ENCODE measurements around the gene TPX2. TPM values are rescaled to one million over a fixed set of nuclear protein-coding genes. Genes with fewer than 3 reads are reported as not detected.

Gene TPX2
- total and polyA plus RNA-seq, 2 donors (not counting 3 experiments of a cell fraction or from before 2014, with no cell fraction given), result 24.8 to 114 TPM

DNA sequence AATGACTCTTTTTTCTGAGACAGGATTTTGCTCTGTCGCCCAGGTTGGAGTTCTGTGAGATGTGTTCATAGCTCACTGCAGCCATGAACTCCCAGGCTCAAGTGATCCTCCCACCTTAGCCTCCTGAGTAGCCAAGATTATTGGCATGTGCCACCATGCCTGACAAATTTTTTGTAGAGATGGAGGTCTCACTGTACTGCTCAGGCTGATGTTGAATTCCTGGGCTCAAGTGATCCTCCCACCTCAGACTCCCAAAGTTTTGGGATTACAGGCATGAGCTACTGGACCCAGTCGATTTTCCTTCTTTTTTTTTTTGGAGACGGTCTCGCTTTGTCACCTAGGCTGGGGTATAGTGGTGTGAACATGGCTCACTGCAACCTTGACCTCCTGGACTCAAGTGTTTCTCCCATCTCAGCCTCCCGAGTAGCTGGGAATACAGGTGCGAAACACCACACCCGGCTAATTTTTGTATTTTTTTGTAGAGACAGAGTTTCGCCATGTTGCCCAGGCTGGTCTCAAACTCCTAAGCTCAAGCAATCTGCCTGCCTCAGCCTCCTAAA lies 40.8 kb upstream of the TPX2 start:
- POLR2A ChIA-PET, result interaction anchor here (0.8 to 1.5 kb wide), 5 partner anchors 15 to 25 kb away, joined by 3 to 11 read pairs (median 4); partner anchors contain the start of gene BCL2L1
- Histone ChIP-seq H3K9me3 (replicated peaks; ENCODE audit: control insufficient read depth, insufficient read depth, low read length) (no peaks in the 10 kb centered on the region), H3K27me3 (ENCODE audit: control insufficient read depth in 2 of 2, insufficient read depth in 2 of 2, low read length in 2 of 2) (no peaks in the 10 kb centered on the region), H3K4me2 (ENCODE audit: insufficient read depth, low read length) (no peak overlapping the region), H3K4me1 (ENCODE audit: control insufficient read depth, extremely low read depth, insufficient read depth, low read length) (peaks cover 52% of the 10 kb centered on the region), H3K27ac (ENCODE audit: insufficient read depth, low read depth, low read length) (peak overlapping the region; percentile 86), H2AFZ (ENCODE audit: low read depth, low read length) (no peak overlapping the region), H3K36me3 (ENCODE audit: control insufficient read depth in 2 of 2, extremely low read depth in 1 of 2, insufficient read depth in 2 of 2, low read length in 2 of 2) (no peaks in the 10 kb centered on the region), H4K20me1 (replicated peaks; ENCODE audit: control insufficient read depth, extremely low read depth, insufficient read depth, low read length) (no peaks in the 10 kb centered on the region), H3K9me1 (replicated peaks; ENCODE audit: control insufficient read depth, extremely low read depth, insufficient read depth, low read length) (no peaks in the 10 kb centered on the region), H3K9ac (replicated peaks; ENCODE audit: extremely low read depth, insufficient read depth, low read length) (peak overlapping the region; percentile 55), H3K4me3 (replicated peaks in 1 of 3; ENCODE audit: insufficient read depth in 1 of 3, low read depth in 1 of 3, low read length in 3 of 3) (no peak overlapping the region), H3K79me2 (ENCODE audit: control insufficient read depth, insufficient read depth, low read length) (peaks cover 81% of the 10 kb centered on the region)
- TF ChIP-seq JUN (IDR thresholded peaks at IDR 0.05; ENCODE audit: borderline replicate concordance, insufficient read depth, insufficient read length, low read depth), result no peak
- no peak for TF ChIP-seq GATA2 (IDR thresholded peaks at IDR 0.05; ENCODE audit: insufficient read depth, insufficient read length, low read depth, low read length)
- TF ChIP-seq MYC (IDR thresholded peaks at IDR 0.05; ENCODE audit: low read depth, low read length), result no peak
- TF ChIP-seq, protein P1, sequence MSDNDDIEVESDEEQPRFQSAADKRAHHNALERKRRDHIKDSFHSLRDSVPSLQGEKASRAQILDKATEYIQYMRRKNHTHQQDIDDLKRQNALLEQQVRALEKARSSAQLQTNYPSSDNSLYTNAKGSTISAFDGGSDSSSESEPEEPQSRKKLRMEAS (IDR thresholded peaks at IDR 0.05; ENCODE audit: insufficient read depth, insufficient read length), result no peak
- TF ChIP-seq POLR2A (IDR thresholded peaks at IDR 0.05; ENCODE audit: low read depth, low read length), result no peak
- no peak for DNase-seq (ENCODE audit: low read depth, low spot score)
- CTCF ChIA-PET, result interaction anchor here (0.8 to 4.6 kb wide), 10 partner anchors 14 to 85 kb away, joined by 3 to 47 read pairs (median 7); partner anchors contain the start of gene BCL2L1
- FAIRE-seq, result no peak
- intact Hi-C loops (cut with micrococcal nuclease), result no loop called here
- dilution Hi-C loops (cut with MboI; ENCODE audit: extremely low pct_ligation_motif_present, low sequenced_read_pairs), result no loop called here
- BruUV-seq (replicated peaks), result no TSS peak

Data from endothelial cell of umbilical vein (primary cell).